Measurements from ENCODE around the gene PLEKHA6.

PLEKHA6 gene

GRCh38 chr1:204294357-204294756 is 65.4 kb downstream of the PLEKHA6 start:
- DNase-seq (ENCODE audit: low read depth) = peak; percentile 75
- no peak for TF ChIP-seq CTCF (conservative IDR thresholded peaks at IDR 0.05; ENCODE audit: low read depth, low read length)
- H3K4me3 ChIP-seq (ENCODE audit: low read length) = no peak overlapping the region

- H3K4me3 ChIP-seq (ENCODE audit: low read length) = no peak overlapping the region
- DNase-seq (ENCODE audit: low read depth) = no peak
Measured at GRCh38 chr1:204293605-204294337, 66.0 kb downstream of the PLEKHA6 start.

GRCh38 chr1:204292740-204293139 is 67.0 kb downstream of the PLEKHA6 start:
- DNase-seq (ENCODE audit: low read depth) = no peak
- H3K4me3 ChIP-seq (ENCODE audit: low read length) = no peak overlapping the region
- TF ChIP-seq CTCF (conservative IDR thresholded peaks at IDR 0.05; ENCODE audit: low read depth, low read length) = no peak

More at GRCh38 chr1:204293605-204294337, 66.0 kb downstream of the PLEKHA6 start:
- TF ChIP-seq CTCF (conservative IDR thresholded peaks at IDR 0.05; ENCODE audit: low read depth, low read length) = no peak

- H3K4me3 ChIP-seq (ENCODE audit: low read length) = no peak overlapping the region
- no peak for TF ChIP-seq CTCF (conservative IDR thresholded peaks at IDR 0.05; ENCODE audit: low read depth, low read length)
- no peak for DNase-seq (ENCODE audit: low read depth)
Measured at GRCh38 chr1:204289280-204289679, 70.4 kb downstream of the PLEKHA6 start.

- H3K4me3 ChIP-seq (ENCODE audit: low read length) = no peak overlapping the region
- no peak for TF ChIP-seq CTCF (conservative IDR thresholded peaks at IDR 0.05; ENCODE audit: low read depth, low read length)
- no peak for DNase-seq (ENCODE audit: low read depth)
Measured at GRCh38 chr1:204288021-204288588, 71.6 kb downstream of the PLEKHA6 start.

GRCh38 chr1:204287466-204287891 is 72.2 kb downstream of the PLEKHA6 start:
- no peak overlapping the region for H3K4me3 ChIP-seq (ENCODE audit: low read length)
- TF ChIP-seq CTCF (conservative IDR thresholded peaks at IDR 0.05; ENCODE audit: low read depth, low read length) = no peak
- DNase-seq (ENCODE audit: low read depth) = no peak
